CD4-positive, alpha-beta T cell treated with Interleukin-6 for 4 hours (primary cell): ENCODE measurements around the gene PDCD11.
"Not testable (repeated sequence)": the region's sequence is repeated elsewhere in the genome, so short reads cannot be mapped to it uniquely, and the experiment has no call there.

Experiments
- DNase-seq: peaks from one replicate; pipeline ENCODE4 v3.0.0-alpha.2; 2020; ENCODE audit warnings: mixed read lengths

Gene PDCD11, protein sequence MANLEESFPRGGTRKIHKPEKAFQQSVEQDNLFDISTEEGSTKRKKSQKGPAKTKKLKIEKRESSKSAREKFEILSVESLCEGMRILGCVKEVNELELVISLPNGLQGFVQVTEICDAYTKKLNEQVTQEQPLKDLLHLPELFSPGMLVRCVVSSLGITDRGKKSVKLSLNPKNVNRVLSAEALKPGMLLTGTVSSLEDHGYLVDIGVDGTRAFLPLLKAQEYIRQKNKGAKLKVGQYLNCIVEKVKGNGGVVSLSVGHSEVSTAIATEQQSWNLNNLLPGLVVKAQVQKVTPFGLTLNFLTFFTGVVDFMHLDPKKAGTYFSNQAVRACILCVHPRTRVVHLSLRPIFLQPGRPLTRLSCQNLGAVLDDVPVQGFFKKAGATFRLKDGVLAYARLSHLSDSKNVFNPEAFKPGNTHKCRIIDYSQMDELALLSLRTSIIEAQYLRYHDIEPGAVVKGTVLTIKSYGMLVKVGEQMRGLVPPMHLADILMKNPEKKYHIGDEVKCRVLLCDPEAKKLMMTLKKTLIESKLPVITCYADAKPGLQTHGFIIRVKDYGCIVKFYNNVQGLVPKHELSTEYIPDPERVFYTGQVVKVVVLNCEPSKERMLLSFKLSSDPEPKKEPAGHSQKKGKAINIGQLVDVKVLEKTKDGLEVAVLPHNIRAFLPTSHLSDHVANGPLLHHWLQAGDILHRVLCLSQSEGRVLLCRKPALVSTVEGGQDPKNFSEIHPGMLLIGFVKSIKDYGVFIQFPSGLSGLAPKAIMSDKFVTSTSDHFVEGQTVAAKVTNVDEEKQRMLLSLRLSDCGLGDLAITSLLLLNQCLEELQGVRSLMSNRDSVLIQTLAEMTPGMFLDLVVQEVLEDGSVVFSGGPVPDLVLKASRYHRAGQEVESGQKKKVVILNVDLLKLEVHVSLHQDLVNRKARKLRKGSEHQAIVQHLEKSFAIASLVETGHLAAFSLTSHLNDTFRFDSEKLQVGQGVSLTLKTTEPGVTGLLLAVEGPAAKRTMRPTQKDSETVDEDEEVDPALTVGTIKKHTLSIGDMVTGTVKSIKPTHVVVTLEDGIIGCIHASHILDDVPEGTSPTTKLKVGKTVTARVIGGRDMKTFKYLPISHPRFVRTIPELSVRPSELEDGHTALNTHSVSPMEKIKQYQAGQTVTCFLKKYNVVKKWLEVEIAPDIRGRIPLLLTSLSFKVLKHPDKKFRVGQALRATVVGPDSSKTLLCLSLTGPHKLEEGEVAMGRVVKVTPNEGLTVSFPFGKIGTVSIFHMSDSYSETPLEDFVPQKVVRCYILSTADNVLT (N-terminal part only)

DNA sequence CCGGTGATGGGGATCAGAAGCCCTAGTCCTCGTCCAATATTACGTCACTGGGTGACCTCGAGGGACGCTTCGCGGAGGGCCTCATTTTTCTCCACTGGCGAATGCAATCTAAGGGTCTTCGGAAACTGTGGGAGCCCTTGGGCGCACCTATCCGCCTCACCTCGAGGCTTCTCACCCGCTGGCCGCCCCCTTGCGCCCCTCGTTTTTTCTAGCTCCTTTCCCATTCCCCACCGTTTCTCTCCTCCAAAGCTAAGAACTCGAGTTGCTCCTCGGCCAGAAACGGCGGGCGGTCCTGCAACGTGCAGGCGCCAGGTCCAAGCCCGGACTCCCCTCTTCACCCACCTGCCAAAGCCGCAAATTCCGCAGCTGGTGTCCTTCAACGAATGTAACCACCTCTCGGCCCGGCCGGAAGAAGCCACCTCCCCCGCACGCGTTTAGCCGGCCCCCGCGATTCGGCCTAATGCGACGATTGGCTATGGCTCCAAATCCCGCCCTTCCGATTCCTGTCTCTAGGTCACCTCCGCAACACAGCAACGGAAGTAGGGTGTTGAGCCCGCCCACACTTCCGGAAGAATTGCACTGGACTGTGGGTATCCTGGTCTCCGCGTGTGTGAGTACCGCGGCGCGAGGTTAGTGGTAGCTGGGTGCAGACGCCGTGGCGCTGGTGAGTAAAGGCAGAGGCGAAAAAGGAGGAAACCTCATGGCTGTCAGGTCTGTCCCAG, at the start of gene PDCD11, which contains the start of gene ATP5MK:
TSS of gene PDCD11 (plus strand) at position 560 of the 722 bp plus-strand sequence. CDS start 1,801 bp downstream, outside the sequence.
TSS of gene ATP5MK (minus strand) at position 409 of the 722 bp plus-strand sequence. CDS start 4,018 bp downstream, outside the sequence.
- DNase-seq: peak; percentile 96

DNA sequence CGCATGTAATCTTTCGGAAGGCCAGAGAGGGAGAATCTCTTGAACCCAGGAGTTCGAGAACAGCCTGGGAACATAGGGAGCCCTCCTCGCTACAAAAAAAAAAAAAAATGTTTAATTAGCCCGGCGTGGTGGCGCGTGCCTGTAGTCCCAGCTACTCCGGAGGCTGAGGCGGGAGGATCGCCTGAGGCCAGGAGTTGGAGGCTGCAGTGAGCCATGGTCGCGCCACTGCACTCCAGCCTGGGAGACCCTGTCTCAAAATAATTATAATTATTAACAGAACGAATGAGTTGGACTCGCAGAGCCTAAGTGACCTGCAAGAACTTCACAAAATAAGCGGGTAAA, 46.3 kb upstream of the PDCD11 start:
- DNase-seq: no peak

DNA sequence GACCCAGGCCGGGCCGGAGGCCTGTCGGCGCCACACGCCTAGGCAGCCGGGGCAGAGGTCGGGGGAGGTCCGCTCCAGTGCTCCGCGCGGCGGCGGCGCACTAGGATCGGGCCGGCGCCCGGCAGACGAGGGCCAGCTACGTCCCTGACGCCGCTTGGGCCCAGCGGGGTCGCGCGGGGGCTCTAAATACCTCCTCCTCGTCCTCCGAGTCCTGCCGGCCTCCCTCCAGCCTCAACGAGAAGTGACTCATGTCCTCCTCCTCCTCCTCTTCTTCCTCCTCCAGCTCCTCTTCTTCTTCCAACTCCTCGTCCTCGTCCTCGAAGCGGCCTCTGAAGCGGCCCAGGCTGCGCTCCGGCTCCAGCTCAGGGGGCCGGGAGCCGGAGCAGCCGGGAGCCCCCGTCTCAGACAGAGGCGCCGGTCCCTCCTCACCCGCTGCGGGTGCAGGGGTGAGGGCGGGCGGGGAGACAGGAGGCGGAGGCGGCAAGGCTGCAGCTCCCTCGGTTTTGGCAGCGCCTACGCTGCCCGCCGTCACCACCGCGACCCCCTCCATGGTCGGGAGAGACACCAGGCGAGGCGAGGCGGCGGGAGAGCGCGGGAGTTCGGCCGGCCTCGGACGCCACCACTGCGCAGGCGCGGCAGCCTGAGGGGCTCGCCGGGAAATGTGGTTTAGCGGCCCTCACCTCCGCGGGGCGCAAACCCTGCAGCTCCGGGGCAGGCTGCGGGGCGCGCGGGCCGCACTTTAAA, 45.7 kb upstream of the PDCD11 start, which contains the start of gene PCGF6:
TSS of gene PCGF6 (minus strand) at position 624 of the 744 bp plus-strand sequence. CDS start at position 550, 74 bp downstream.
- DNase-seq: peak; percentile 79

DNA sequence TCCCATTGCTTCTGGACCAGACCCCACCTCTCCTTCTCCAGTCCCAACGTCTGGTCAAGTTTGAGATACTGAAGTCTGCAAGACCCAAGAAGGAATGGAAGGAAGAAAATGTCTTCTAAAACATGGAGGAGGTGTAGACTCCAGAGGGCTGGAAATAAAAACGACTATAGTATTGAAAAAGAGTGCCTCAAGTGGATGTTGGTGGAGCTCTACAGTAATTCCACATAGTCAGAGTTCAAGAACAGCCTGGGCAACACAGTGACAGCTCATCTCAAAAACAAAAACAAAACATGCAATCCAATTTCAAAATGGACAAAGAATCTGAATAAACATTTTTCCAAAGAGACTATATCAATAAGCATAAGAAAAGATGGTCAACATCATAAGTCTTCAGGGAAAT, 43.1 kb upstream of the PDCD11 start:
- DNase-seq: no peak

DNA sequence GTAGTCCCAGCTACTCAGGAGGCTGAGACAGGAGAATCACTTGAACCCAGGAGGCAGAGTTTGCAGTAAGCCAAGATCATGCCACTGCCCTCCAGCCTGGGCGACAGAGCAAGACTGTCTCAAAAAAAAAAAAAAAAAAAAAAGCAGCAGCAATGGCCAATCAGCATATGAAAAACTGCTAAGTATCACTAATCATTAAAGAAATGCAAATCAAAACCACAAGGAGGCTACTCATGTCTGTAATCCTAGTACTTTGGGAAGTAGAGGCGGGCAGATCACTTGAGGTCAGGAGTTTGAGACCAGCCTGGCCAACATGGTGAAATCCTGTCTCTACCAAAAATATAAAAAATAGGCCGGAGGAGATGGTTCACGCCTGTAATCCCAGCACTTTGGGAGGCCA, 41.9 kb upstream of the PDCD11 start:
- not testable (repeated sequence) for DNase-seq

DNA sequence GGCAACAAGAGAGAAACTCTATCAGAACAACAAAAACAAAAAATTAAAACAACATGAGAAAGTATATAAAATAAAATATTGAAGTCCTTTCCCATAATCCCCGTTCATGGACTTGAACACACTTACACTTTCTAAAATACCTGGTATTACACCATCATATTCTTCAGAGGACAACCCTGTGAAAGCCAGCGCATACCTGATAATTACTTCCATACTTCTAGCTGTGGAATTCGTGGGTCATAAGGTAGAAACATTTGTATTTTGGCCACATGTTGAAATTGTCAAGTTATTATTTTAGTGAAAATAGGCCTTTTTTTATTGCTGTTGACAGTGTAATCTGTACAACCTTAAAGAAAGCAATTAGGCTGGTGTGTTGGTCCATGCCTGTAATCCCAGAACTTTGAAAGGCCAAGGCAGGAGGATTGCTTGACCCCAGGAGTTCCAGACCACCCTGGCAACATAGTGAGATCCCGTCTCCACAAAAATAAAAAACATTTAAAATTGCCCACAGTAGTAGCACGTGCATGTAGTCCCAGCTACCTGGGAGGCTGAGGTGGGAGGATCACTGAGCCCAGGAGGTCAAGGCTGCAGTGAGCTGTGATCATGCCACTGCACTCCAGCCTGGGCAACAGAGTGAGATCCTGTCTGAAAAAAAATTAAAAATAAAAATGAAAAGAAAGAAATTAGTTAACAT, 40.4 kb upstream of the PDCD11 start:
- DNase-seq: no peak

DNA sequence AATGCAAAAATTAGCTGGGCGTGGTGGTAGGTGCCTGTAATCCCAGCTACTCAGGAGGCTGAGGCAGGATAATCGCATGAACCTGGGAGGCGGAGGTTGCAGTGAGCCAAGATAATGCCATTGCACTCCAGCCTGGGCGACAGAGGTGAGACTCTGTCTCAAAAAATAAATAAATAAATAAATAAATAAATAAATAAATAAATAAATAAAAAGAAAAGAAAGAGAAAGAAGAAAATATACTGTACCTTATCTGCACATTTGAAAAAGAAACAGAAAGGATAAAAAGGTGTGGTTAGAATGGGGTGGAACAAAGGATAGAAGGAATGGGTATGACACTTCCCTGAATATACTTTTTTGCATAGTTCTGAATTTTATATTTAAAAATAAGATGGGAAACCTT, 36.9 kb upstream of the PDCD11 start:
- DNase-seq: not testable (repeated sequence)

DNA sequence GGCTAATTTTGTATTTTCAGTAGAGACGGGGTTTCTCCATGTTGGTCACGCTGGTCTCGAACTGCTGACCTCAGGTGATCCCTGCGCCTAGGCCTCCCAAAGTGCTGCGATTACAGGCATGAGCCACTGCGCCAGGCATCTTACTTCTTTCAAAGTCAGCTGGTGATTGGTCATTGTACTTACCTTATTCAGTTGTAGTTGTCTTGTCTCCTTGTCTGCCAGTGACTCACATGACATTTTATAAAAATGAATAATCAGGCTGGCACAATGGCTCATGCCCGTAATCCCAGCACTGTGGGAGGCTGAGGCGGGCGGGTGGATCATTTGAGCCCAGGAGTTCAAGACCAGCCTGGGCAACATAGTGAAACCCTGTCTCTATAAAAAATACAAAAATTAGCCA, 35.6 kb upstream of the PDCD11 start:
- DNase-seq: not testable (repeated sequence)

DNA sequence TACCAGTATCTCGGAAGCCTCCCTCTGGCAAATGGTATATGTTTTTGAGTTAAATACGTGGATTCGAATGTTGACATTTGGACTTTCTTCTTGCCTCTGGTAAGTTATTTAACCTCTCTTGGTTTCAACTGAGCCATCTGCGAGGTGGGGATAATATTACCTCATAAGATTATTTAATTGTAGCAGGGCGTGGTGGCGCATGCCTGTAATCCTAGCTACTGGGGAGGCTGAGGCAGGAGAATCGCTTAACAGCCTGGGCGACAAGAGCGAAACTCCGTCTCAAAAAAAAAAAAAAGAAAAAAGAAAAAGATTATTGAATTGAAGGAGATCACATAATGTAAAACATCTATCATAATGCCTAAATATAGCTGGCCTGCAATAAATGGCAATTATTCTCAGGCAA, 29.0 kb upstream of the PDCD11 start:
- DNase-seq: no peak

DNA sequence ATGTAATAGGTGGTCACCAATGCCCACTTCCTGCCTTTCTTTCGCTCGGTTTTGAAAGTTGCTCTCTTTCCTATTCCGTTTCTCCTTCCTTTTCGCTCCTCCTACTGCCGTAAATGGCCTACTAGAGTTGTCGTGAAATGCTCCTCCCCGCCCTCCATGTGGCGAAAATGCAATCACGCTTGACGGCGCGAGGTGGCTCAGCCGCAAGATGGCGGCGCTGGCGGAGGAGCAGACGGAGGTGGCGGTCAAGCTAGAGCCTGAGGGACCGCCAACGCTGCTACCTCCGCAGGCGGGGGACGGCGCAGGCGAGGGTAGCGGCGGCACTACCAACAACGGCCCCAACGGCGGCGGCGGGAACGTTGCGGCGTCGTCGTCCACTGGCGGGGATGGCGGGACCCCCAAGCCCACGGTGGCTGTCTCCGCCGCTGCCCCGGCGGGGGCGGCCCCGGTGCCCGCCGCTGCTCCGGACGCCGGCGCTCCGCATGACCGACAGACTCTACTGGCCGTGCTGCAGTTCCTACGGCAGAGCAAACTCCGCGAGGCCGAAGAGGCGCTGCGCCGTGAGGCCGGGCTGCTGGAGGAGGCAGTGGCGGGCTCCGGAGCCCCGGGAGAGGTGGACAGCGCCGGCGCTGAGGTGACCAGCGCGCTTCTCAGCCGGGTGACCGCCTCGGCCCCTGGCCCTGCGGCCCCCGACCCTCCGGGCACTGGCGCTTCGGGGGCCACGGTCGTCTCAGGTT, 28.5 kb upstream of the PDCD11 start, which contains the start of gene TAF5:
TSS of gene TAF5 (plus strand) at position 195 of the 737 bp plus-strand sequence. CDS start at position 209, 14 bp downstream.
- peak; percentile 91 for DNase-seq

DNA sequence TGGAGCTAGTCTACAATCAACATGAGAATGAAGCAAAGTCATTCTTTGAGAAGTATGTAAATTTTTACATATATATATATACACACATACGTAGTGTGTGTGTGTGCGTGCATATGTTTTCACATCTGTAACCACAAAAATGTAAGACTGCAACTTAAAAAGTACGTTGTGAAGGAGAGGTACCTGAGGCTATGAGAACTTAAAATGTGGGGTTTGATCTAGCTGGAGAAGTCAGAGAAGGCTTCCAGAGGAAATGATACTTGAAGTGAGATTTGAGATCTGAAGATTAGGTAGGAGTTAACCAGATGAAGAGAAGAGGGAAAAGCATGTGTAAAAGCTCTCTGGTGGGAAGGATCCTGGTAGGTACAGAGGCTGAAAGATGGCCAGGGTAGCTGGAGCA, 22.9 kb upstream of the PDCD11 start:
- no peak for DNase-seq

DNA sequence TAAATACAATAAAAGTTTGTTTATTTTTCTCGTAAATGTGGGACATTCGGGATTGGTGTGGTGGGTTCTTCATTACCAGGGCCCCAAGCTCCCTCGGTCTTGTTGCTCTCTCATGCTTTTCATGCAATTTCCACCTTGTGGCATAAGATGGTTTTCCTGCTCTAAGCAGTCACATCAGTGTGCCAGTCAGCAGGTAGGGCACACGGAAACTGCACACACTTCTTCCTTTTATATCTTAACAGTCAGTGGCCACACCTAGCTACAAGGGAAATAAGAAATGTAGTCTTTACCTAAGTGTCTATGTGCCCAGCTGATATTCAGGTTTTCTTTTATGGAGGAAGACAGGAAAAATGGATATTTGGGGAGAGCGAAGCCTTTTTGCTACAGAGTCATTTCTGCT, 22.2 kb upstream of the PDCD11 start:
- no peak for DNase-seq

DNA sequence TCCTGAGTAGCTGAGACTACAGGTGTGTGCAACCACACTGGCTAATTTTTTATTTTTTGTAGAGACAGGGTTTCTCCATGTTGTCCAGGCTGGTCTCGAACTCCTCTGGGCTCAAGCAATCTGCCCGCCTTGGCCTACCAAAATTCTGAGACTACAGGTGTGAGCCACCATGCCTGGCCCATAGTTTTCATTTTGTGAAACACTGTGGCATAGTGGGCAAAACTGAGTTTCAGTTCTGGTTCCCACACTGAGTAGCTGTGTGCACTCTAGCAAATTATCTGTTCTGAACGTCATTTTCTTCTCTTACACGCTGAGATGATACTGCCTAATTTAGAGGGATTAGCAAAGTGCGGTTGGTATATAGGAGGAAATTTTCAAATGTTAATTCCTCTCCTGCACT, 13.7 kb upstream of the PDCD11 start:
- DNase-seq: no peak

DNA sequence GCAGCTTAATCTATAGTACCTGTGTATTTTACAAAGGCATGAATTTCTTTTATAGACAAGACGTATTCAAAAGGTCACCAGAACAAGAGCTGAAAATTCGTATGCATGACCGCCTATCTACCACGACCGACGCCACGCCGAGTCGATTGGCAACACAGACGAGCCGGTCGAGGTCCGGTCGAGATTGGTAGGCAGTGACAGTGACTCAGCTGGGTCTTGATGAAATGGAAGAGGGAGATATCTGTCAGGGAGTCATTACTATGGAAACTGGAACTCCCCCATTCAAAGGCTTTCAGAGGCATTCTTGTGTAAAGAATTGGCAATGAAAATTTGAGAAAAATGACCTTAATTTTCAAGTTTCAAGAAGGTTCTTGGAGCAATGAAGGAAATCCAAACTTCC, 2.2 kb upstream of the PDCD11 start:
- no peak for DNase-seq

DNA sequence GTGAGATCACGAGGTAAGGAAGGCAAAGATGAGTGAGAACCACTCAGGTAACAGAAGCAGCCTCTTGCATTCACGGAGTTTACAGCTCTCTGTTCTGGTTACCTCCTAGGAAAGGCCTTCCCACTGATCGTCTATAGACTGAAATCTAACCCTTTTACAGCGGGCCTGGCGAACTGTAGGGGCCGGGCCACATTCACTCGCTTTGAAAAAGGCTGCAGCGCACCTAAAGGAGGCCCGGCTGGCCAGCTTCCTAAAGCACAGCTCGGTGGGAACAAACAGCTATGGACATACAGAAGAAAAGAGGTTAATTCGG, 716 bp upstream of the PDCD11 start:
- DNase-seq: no peak

DNA sequence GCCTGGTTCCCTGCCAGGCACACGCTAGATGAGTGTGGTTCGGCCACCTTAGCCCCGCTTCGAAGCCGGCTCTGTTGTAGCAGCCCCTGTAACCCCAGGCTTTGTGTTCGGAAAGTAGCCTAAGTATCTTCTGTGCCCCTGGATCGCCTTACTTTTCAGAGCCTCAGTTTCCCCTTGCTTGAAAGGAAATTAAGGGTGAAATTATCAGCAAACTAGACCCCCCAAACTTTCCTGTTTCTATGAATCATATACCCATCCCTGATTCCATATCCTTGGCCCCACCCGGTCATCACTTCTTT, 312 bp downstream of the PDCD11 start:
- DNase-seq: no peak

DNA sequence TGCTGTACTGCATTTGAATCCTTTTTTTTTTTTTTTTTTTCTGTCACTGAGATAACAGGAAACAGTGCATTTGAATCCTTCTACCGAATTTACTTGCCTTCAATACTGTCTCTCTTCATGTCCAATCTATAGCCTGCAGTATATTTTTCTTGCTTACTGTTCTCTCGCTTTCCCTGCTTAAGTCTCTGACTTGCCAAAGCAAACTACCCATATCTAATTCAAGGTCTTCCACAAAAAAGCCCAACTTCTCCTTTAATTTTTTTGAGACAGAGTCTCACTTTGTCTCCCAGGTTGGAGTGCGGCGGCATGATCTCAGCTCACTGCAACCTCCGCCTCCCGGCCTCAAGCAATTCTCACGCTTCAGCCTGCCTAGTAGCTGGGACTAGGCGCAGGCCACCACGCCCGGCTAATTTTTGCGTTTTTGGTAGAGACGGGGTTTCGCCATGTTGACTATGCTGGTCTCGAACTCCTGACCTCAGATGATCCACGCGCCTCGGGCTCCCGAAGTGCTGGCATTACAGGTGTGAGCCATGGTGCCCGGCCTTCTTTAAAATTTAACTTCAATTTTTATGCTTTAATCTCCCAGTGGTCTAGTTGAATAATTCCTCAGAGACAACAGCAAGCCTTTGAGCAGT, 882 bp downstream of the PDCD11 start:
- DNase-seq: no peak

DNA sequence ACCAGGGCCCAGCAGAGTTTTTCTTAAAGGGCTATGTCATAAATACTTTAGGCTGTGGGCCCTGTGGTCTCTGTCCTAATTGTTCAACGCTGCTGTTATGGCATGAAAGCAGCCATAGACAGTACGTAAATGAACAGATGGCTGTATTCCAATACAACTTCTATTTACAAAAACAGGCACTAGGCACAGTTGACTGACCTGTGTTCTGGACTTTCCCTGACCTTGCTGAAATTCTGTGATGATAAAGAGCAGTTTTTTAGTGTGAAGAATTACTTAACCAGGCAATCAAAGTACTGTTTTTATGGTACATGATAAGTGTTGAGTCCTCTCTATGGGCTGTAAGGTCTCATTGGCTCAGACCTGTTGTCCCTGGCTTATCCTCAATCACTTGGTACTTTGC, 17.1 kb downstream of the PDCD11 start:
- DNase-seq: no peak

DNA sequence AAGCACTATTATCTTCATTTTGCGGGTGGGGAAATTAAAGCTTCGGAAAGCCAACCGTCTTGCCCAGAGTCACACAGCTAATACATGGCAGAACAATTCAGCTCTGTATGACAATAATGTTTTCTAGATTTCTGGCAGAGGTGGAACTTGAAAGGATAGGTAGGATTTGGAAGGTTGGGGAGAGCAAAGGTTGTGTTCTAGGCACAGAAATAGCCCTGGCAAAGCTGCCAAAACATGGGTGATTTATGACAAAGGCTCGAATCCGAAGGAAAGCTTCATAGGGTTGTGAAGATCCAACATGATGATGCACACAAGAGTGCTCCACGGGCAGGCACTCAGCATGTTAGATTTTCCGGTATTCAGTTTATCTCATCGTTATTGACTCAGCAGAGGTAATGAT, 19.2 kb downstream of the PDCD11 start:
- DNase-seq: no peak
